MM.1S (cell line): ENCODE measurements around the gene NXPE1.
"Not testable (repeated sequence)": the region's sequence is repeated elsewhere in the genome, so short reads cannot be mapped to it uniquely, and the experiment has no call there.

Experiments
- DNase-seq: peaks from one replicate; pipeline ENCODE4 v3.0.0-alpha.2; 2015
- H2AFZ ChIP-seq: fragments of 300-600 bp; sonication (generic); 2 replicates; pipeline ENCODE4 v1.6.0; 2016; ENCODE audit warnings: antibody characterized with exemption, low read length
- H3F3A ChIP-seq: fragments of 300-600 bp; sonication (generic); 2 replicates; pipeline ENCODE4 v1.6.1; 2016; ENCODE audit warnings: mild to moderate bottlenecking, antibody characterized with exemption, low read length, moderate library complexity, mixed read lengths; ENCODE audit not compliant: insufficient read depth
- H3K27ac ChIP-seq: fragments of 300-600 bp; sonication (generic); 2 replicates; pipeline ENCODE4 v1.5.1; 2016; ENCODE audit warnings: mild to moderate bottlenecking, low read length
- H3K27me3 ChIP-seq: fragments of 300-600 bp; sonication (generic); replicated peaks from 2 replicates; pipeline ENCODE4 v1.6.0; 2016; ENCODE audit warnings: low read length; ENCODE audit not compliant: insufficient read depth
- H3K36me3 ChIP-seq: fragments of 300-600 bp; sonication (generic); replicated peaks from 2 replicates; pipeline ENCODE4 v1.6.1; 2016; ENCODE audit warnings: mild to moderate bottlenecking, low read length, mixed read lengths; ENCODE audit not compliant: insufficient read depth
- H3K4me1 ChIP-seq: fragments of 300-600 bp; sonication (generic); 2 replicates; pipeline ENCODE4 v1.6.1; 2016; ENCODE audit warnings: low read length, mixed read lengths
- H3K4me2 ChIP-seq: fragments of 300-600 bp; sonication (generic); 2 replicates; pipeline ENCODE4 v1.6.0; 2016; ENCODE audit warnings: low read depth, low read length
- H3K4me3 ChIP-seq: fragments of 300-600 bp; sonication (generic); 2 replicates; pipeline ENCODE4 v1.5.1; 2016; ENCODE audit warnings: low read length, mixed read lengths
- H3K79me2 ChIP-seq: fragments of 300-600 bp; sonication (generic); 2 replicates; pipeline ENCODE4 v1.6.1; 2016; ENCODE audit warnings: mixed run types, low read length, mixed read lengths
- H3K9ac ChIP-seq: fragments of 300-600 bp; sonication (generic); 2 replicates; pipeline ENCODE4 v1.6.1; 2016; ENCODE audit warnings: low read length, mixed read lengths
- H3K9me2 ChIP-seq: fragments of 300-600 bp; sonication (generic); replicated peaks from 2 replicates; pipeline ENCODE4 v1.6.1; 2016; ENCODE audit warnings: mild to moderate bottlenecking, low read length, mixed read lengths; ENCODE audit not compliant: insufficient read depth
- H3K9me3 ChIP-seq: fragments of 300-600 bp; sonication (generic); replicated peaks from 2 replicates; pipeline ENCODE4 v1.6.1; 2016; ENCODE audit warnings: mild to moderate bottlenecking, low read length, mixed read lengths; ENCODE audit not compliant: insufficient read depth
- H4K20me1 ChIP-seq: fragments of 300-600 bp; sonication (generic); 2 replicates; pipeline ENCODE4 v1.6.1; 2016; ENCODE audit warnings: mild to moderate bottlenecking, low read length, moderate library complexity, mixed read lengths; ENCODE audit not compliant: insufficient read depth
- EZH2 ChIP-seq: fragments of 300-600 bp; sonication (generic); optimal IDR thresholded peaks from 2 replicates; pipeline ENCODE3; 2017; ENCODE audit warnings: low read depth, mild to moderate bottlenecking, antibody characterized with exemption, low read length, mixed read lengths
- EZH2phosphoT487 ChIP-seq: fragments of 300-600 bp; sonication (generic); IDR thresholded peaks from 2 replicates; pipeline ENCODE4 v1.6.1; 2018; ENCODE audit warnings: antibody characterized with exemption, low read length
- TF ChIP-seq, protein P1 (sequence below): fragments of 300-600 bp; sonication (generic); IDR thresholded peaks from 2 replicates; pipeline ENCODE4 v1.5.1; 2016; ENCODE audit warnings: antibody characterized with exemption, low read length, mixed read lengths

Gene NXPE1

DNA sequence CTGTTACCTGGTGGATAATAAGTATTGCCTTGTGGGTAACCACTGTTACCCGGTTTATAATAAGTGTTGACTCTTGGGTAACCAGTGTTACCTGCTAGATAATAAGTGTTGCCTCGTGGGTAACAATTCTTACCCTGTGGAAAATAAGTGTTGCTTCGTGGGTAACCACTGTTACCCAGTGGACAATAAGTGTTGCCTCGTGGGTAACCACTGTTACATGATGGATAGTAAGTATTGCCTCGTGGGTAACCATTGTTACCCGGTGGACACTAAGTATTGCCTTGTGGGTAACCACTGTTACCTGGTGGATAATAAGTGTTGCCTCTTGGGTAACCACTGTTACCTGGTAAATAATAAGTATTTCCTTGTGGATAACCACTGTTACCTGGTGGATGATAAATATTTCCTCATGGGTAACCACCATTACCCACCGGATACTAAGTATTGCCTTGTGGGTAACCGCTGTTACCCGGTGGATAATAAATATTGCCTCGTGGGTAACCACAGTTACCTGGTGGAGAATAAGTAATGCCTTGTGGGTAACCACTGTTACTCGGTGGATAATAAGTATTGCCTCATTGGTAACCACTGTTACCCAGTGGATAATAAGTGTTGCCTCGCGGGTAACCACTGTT lies 44.6 kb upstream of the NXPE1 start:
- no peaks in the 10 kb centered on the region for H3K27me3 ChIP-seq
- no peaks in the 10 kb centered on the region for H3K9me2 ChIP-seq
- H3K27ac ChIP-seq = no peak overlapping the region
- H3K4me3 ChIP-seq = no peak overlapping the region
- TF ChIP-seq EZH2 (no peak), EZH2phosphoT487 (no peak)
- TF ChIP-seq, protein P1, sequence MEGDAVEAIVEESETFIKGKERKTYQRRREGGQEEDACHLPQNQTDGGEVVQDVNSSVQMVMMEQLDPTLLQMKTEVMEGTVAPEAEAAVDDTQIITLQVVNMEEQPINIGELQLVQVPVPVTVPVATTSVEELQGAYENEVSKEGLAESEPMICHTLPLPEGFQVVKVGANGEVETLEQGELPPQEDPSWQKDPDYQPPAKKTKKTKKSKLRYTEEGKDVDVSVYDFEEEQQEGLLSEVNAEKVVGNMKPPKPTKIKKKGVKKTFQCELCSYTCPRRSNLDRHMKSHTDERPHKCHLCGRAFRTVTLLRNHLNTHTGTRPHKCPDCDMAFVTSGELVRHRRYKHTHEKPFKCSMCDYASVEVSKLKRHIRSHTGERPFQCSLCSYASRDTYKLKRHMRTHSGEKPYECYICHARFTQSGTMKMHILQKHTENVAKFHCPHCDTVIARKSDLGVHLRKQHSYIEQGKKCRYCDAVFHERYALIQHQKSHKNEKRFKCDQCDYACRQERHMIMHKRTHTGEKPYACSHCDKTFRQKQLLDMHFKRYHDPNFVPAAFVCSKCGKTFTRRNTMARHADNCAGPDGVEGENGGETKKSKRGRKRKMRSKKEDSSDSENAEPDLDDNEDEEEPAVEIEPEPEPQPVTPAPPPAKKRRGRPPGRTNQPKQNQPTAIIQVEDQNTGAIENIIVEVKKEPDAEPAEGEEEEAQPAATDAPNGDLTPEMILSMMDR = no peak
- H3K9ac ChIP-seq = no peak overlapping the region
- H4K20me1 ChIP-seq = no peaks in the 10 kb centered on the region
- no peaks in the 10 kb centered on the region for H3F3A ChIP-seq
- no peak overlapping the region for H2AFZ ChIP-seq
- no peak overlapping the region for H3K4me2 ChIP-seq
- H3K4me1 ChIP-seq = no peaks in the 10 kb centered on the region
- H3K79me2 ChIP-seq = no peaks in the 10 kb centered on the region
- no peaks in the 10 kb centered on the region for H3K36me3 ChIP-seq
- no peaks in the 10 kb centered on the region for H3K9me3 ChIP-seq
- DNase-seq = no peak

DNA sequence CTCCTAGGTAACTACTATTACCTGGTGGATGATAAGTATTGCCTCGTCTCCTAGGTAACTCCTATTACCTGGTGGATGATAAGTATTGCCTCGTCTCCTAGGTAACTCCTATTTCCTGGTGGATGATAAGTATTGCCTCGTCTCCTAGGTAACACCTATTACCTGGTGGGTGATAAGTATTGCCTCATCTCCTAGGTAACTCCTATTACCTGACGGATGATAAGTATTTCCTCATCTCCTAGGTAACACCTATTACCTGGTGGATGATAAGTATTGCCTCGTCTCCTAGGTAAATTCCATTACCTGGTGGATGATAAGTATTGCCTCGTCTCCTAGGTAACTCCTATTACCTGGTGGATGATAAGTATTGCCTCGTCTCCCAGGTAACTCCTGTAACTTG lies 43.5 kb upstream of the NXPE1 start:
- not testable (repeated sequence) for H3K4me2 ChIP-seq, H3F3A ChIP-seq, H3K27ac ChIP-seq, H3K4me1 ChIP-seq, H3K27me3 ChIP-seq, H3K9ac ChIP-seq, H2AFZ ChIP-seq, H3K9me3 ChIP-seq, H4K20me1 ChIP-seq, H3K4me3 ChIP-seq, DNase-seq, H3K79me2 ChIP-seq, H3K9me2 ChIP-seq, H3K36me3 ChIP-seq

DNA sequence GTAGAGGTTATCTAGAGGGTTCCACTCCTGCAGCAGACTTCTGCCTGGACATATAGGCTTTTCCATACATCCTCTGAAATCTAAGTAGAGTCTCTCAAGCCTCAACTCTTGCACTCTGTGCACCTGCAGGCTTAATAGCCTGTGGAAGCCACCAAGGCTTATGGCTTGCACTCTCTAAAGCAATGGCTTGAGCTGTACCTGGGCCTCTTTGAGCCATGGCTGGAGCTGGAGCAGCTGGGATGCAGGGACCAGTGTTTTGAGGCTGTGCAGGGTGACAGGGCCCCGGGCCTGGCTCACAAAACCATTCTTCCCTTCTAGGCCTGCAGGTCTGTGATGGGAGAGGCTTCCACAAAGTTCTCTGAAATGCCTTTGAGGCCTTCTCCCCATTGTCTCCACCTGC lies 38.8 kb upstream of the NXPE1 start:
- Histone ChIP-seq H2AFZ (no peak overlapping the region), H3K9ac (no peak overlapping the region), H3K4me2 (no peak overlapping the region), H3K27me3 (no peaks in the 10 kb centered on the region), H3K79me2 (no peaks in the 10 kb centered on the region), H4K20me1 (no peaks in the 10 kb centered on the region), H3K36me3 (no peaks in the 10 kb centered on the region), H3K27ac (no peak overlapping the region), H3K4me1 (no peaks in the 10 kb centered on the region), H3F3A (no peaks in the 10 kb centered on the region), H3K4me3 (no peak overlapping the region), H3K9me2 (no peaks in the 10 kb centered on the region), H3K9me3 (no peaks in the 10 kb centered on the region)
- no peak for DNase-seq
- TF ChIP-seq, protein P1 = no peak
- TF ChIP-seq EZH2 (no peak), EZH2phosphoT487 (no peak)

DNA sequence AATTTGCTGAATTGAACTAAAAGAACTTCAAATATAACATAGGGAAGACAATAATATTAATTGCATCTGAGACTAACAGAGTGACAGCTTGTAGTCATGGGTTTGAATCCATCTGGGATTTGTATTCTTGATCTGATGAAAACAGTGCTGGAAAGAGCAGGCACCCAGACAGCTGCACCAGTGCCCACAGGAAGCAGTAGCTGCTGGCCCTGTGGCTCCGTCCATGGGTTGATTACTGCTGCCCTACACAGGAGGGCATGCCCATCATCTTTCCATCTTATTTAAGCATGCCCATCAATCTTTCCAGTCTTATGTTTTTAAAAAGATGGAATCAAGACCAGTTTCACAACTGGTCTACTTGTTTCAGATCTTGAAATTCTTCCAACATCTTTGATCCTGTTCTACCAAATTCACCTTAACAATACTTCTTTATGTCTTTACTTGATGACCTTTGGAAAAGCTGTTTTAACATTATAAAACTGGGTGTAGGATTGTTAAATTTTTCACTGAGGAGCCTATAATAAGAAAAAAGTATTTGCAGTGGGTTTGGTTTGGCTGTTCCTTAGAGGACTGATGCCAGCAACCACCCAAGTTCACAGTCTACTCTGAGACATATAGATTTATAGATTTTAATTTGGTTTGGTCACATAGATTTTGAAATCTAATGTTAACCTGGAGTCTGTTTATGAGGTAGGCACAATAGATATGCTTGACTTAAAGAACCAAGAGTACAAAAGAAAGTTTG lies 36.7 kb upstream of the NXPE1 start:
- H3K36me3 ChIP-seq = no peaks in the 10 kb centered on the region
- no peak overlapping the region for H3K4me3 ChIP-seq
- H3K9me3 ChIP-seq = no peaks in the 10 kb centered on the region
- TF ChIP-seq, protein P1 = no peak
- TF ChIP-seq EZH2 (no peak), EZH2phosphoT487 (no peak)
- H3F3A ChIP-seq = no peaks in the 10 kb centered on the region
- H2AFZ ChIP-seq = no peak overlapping the region
- no peak overlapping the region for H3K4me2 ChIP-seq
- no peaks in the 10 kb centered on the region for H3K79me2 ChIP-seq
- no peaks in the 10 kb centered on the region for H3K27me3 ChIP-seq
- H3K9me2 ChIP-seq = no peaks in the 10 kb centered on the region
- no peak overlapping the region for H3K9ac ChIP-seq
- DNase-seq = no peak
- H3K27ac ChIP-seq = no peak overlapping the region
- H4K20me1 ChIP-seq = no peaks in the 10 kb centered on the region
- H3K4me1 ChIP-seq = no peaks in the 10 kb centered on the region
